Heart right ventricle (tissue), 16 donors: ENCODE measurements around the gene NMNAT1. TPM values are rescaled to one million over a fixed set of nuclear protein-coding genes. Genes with fewer than 3 reads are reported as not detected.

Experiments used
- ATAC-seq, 8 donors: fragments of 200-7000 bp; cut with Tn5 transposase; one replicate each; pipeline ENCODE4 v1.9.1; 2020; ENCODE audit warnings: mild to moderate bottlenecking in 8 of 8, moderate library complexity in 8 of 8, moderate number of reproducible peaks in 1 of 8
- DNase-seq, 2 donors: peaks; one replicate each; pipeline ENCODE4 v3.0.0-alpha.2; 2020
- H3K27ac ChIP-seq, 10 donors: fragments of 200-600 bp; sonication (generic) in 2 of 10; one replicate each; pipeline versions ENCODE4 v1.5.0 to v1.8.0; 2020 to 2022; ENCODE audit warnings: mild to moderate bottlenecking in 3 of 10
- H3K27me3 ChIP-seq, 7 donors: fragments of 200-600 bp; one replicate each; pipeline ENCODE4 v1.8.0; 2021 to 2022; ENCODE audit warnings: mild to moderate bottlenecking in 2 of 7
- H3K36me3 ChIP-seq, 9 donors: fragments of 200-600 bp; sonication (generic) in 1 of 9; one replicate each; pipeline versions ENCODE4 v1.5.0 to v1.8.0; 2020 to 2022; ENCODE audit warnings: mild to moderate bottlenecking in 2 of 9
- H3K4me1 ChIP-seq, 9 donors: fragments of 200-600 bp; sonication (generic) in 1 of 9; one replicate each; pipeline versions ENCODE4 v1.5.0 to v1.8.0; 2020 to 2022; ENCODE audit warnings: mild to moderate bottlenecking in 4 of 9
- H3K4me3 ChIP-seq, 10 donors: fragments of 200-600 bp; sonication (generic) in 2 of 10; one replicate each; pipeline versions ENCODE4 v1.5.0 to v1.8.0; 2020 to 2022; ENCODE audit warnings: mild to moderate bottlenecking in 7 of 10, moderate library complexity in 2 of 10
- H3K9me3 ChIP-seq, 11 donors: fragments of 200-600 bp in 10 of 11; sonication (generic) in 2 of 11; one replicate each; pipeline versions ENCODE4 v1.5.0 to v1.8.0; 2013 to 2022; ENCODE audit warnings: mild to moderate bottlenecking in 2 of 11, control low read depth in 1 of 11, moderate library complexity in 1 of 11
- WGBS, 2 donors: extraction: QIAGEN DNeasy Blood & Tissue Kit; methylation state at CpG; one replicate each; pipeline ENCODE4 v1.1.7; 2013; ENCODE audit warnings: inconsistent platforms in 1 of 2; 5-methylcytosine and 5-hydroxymethylcytosine counted together
- intact Hi-C, 10 donors: fragments of 100-400 bp; cut with DNase I; formaldehyde crosslinking; loops; one replicate each; pipeline versions ENCODE4 v1.11.1 to v1.14.2; 2022
- polyA plus RNA-seq, 2 donors: library from polyadenylated mRNA; stranded (reverse); fragments of 200-250 nt; gene quantifications; one replicate each; pipeline ENCODE4 v1.2.3, GENCODE V29; 2013
- total RNA-seq, 10 donors: library from RNA; stranded (reverse); fragmentation: NEBNext Ultra II Directional in 3 of 10; extraction: Animal tissue kit (Norgen Biotek cat#: 25700) in 3 of 10; gene quantifications; one replicate each; pipeline versions ENCODE4 v1.2.1 to v1.2.4, GENCODE V29; 2021 to 2023
- TF ChIP-seq, protein P1 (sequence below), 9 donors: fragments of 200-600 bp; sonication (generic) in 2 of 9; IDR thresholded peaks; one replicate each; pipeline versions ENCODE4 v1.5.0 to v1.8.0; 2021 to 2022; ENCODE audit warnings: antibody characterized with exemption in 9 of 9, mild to moderate bottlenecking in 5 of 9, moderate library complexity in 1 of 9
- donor health status: Arrhythmogenic right ventricular cardiomyopathy.
- donor health status: ischemic (EF 13 %, LVEDD 7.1; RV severe dilation, severe dysfunction).
- donor health status: healthy with polysubstance abuse.
- donor health status: DM: no; HTN: yes; CAD: no.
- donor health status: DM: no; HTN: no; CAD: no.
- donor health status: ischemic (EF 25% LVEDD 6.9; RV normal size, moderate dysfunction).
- donor health status: ischemic (EF 25% LVEDD 5.7; RV mildly dilated, moderate dysfunction).
- donor health status: healthy.
- donor health status: DM: yes; HTN: yes; CAD: no.
- donor health status: Ischemic cardiomyopathy.
- donor health status: ischemic (EF 35%, LVEDD 5.7; RV mildly dilated, moderate dysfunction).
- donor health status: nonischemic (EF 11% LVEDD 7.7; RV severe dilation, severe dysfunction).
- donor health status: DM: yes; HTN: yes; CAD: no.
- donor health status: PGD.
- donor health status: ischemic (EF 29% LVEDD 5.4; RV normal size, mild dysfunction).
- donor health status: nonischemic (EF 23%, LVEDD 6.1; RV moderate dilation, normal function).

Gene NMNAT1
- total and polyA plus RNA-seq, 12 donors, result 9.6 to 23.7 (median 20.2) TPM

DNA sequence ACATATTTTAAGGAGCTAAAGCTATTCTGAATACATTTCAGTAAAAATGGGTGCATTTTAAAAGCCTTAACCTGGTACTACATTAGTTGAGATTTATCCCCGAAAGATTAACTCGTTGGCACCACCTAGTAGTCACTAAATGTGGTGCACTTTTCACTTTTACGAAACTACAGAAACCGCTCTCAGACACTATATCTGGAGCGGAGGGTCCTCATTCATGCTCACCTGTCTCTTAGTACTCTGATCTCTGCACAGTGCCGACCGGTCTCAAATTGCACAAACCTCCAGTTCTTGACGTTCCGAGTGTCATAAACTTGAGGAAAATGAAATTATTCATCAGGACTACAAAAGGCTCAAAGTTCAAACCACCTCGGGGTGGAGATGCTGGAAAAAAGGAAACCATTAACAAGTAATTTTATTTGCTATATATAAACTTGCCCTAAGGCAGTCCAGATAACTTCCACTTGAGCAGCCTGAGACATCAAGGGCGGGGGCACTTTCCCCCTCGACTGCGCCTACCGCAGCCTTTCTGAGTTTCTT lies 806 bp upstream of the NMNAT1 start:
- Histone ChIP-seq H3K27ac (peak overlapping the region; percentile 33 to 97 (median 92)), H3K9me3 (no peaks in the 10 kb centered on the region), H3K4me1 (peaks cover 4 to 32% (median 18%) of the 10 kb centered on the region in 9 donors), H3K4me3 (peak overlapping the region; percentile 68 to 93 (median 78)), H3K36me3 (peaks cover 0 to 47% (median 7%) of the 10 kb centered on the region in 9 donors), H3K27me3 (no peaks in the 10 kb centered on the region)
- intact Hi-C loops, result loop anchor here in 6 of 10 donors (2.0 to 10.0 kb wide), 6 partner anchors 65 to 392 kb away; partner anchors contain the start of gene UBE4B (in 2 of the 6)
- DNase-seq, result no peak
- TF ChIP-seq, protein P1, sequence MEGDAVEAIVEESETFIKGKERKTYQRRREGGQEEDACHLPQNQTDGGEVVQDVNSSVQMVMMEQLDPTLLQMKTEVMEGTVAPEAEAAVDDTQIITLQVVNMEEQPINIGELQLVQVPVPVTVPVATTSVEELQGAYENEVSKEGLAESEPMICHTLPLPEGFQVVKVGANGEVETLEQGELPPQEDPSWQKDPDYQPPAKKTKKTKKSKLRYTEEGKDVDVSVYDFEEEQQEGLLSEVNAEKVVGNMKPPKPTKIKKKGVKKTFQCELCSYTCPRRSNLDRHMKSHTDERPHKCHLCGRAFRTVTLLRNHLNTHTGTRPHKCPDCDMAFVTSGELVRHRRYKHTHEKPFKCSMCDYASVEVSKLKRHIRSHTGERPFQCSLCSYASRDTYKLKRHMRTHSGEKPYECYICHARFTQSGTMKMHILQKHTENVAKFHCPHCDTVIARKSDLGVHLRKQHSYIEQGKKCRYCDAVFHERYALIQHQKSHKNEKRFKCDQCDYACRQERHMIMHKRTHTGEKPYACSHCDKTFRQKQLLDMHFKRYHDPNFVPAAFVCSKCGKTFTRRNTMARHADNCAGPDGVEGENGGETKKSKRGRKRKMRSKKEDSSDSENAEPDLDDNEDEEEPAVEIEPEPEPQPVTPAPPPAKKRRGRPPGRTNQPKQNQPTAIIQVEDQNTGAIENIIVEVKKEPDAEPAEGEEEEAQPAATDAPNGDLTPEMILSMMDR (IDR thresholded peaks at IDR 0.05), result peak in 7 of 9 donors; percentile 34 to 60 (median 44)
- peak in 7 of 8 donors; percentile 5 to 58 (median 23) for ATAC-seq
- WGBS, 2 donors, result 0 to 1% methylated on average over 14 of the region's 14 CpGs

DNA sequence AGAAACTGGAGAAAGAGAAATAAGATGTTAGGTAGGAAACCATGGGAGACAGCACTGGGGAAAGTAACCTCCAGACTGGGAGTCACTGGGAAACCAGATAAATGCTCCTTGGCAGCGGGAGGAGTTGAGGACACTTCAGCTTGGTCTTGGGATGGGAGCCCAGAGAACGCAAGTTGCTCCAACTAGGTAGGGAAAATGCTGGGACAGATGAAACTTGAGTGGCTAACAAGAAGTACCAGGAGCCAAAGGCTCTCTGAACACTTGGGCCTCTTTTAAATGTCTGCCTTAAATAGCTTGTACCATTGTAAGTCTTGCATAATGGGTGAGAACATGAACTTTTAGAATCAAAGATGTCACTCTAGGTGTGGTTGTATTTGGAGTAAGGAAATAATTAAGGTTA lies 3.0 kb downstream of the NMNAT1 start:
- H3K27ac ChIP-seq, result no peak overlapping the region
- WGBS, 2 donors, result 96 to 98% methylated on average over 2 of the region's 2 CpGs

DNA sequence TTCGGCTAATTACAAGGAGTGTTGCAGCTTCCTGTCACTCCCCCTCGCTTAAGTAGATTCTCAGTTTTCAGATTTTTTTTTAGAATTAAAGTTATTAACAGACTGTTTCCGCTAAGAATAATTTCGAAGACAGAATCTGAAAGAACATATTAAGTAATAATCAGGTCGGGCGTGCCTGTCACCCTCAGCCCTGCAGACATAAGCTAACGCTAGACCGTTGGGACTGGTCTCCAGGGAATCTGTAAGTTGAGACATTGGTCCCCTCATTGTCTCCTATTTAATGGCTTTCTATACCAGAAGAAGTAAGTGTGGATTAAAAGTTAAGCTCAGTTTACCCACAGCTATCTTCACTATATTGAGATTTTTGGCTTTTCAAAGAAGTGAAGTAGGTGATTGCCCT lies 14.5 kb downstream of the NMNAT1 start:
- no peak for DNase-seq
- TF ChIP-seq, protein P1 (IDR thresholded peaks at IDR 0.05), result no peak
- H3K36me3 ChIP-seq, result peaks cover 0 to 12% (median 0%) of the 10 kb centered on the region in 9 donors
- 67 to 75% methylated on average over 8 of the region's 8 CpGs for WGBS, 2 donors
- ATAC-seq, result no peak
- no peak overlapping the region for H3K27ac ChIP-seq
- H3K4me1 ChIP-seq, result peaks cover 0 to 5% (median 0%) of the 10 kb centered on the region in 9 donors
- intact Hi-C loops, result loop anchor here in 1 of 10 donors (5.0 kb wide), 1 partner anchor 35 kb away; no protein-coding TSS in a partner anchor
- H3K4me3 ChIP-seq, result no peak overlapping the region
- no peaks in the 10 kb centered on the region for H3K9me3 ChIP-seq
- H3K27me3 ChIP-seq, result no peaks in the 10 kb centered on the region

More for the DNA sequence above, 3.0 kb downstream of the NMNAT1 start:
- DNase-seq, result no peak
- TF ChIP-seq, protein P1 (IDR thresholded peaks at IDR 0.05), result no peak
- Histone ChIP-seq H3K4me1 (peaks cover 5 to 42% (median 30%) of the 10 kb centered on the region in 9 donors), H3K27me3 (no peaks in the 10 kb centered on the region), H3K9me3 (no peaks in the 10 kb centered on the region), H3K4me3 (no peak overlapping the region), H3K36me3 (peaks cover 0 to 26% (median 0%) of the 10 kb centered on the region in 9 donors)
- ATAC-seq, result no peak
- intact Hi-C loops, result loop anchor here in 3 of 10 donors (10.0 kb wide), 3 partner anchors 72 to 388 kb away; no protein-coding TSS in a partner anchor

DNA sequence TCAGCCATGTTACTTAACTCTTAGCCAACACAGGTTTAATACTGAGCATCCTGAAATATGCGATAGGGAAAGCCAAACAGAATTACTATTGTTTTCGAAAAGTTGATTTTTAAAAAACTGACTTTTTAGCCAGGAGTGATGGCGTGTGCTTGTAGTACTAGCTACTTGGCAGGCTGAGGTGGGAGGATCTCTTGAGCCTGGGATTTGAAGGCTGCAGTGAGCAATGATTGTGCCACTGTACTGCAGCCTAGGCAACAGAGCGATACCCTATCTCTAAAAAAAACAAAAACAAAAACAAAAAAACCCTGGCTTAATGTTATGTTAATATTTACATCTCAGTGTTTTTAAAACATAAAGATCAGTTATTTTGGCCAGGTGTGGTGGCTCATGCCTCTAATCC lies 16.7 kb downstream of the NMNAT1 start:
- Histone ChIP-seq H3K36me3 (peaks cover 0 to 13% (median 0%) of the 10 kb centered on the region in 9 donors), H3K4me3 (no peak overlapping the region), H3K9me3 (no peaks in the 10 kb centered on the region), H3K27me3 (no peaks in the 10 kb centered on the region), H3K4me1 (peaks cover 0 to 5% (median 0%) of the 10 kb centered on the region in 9 donors), H3K27ac (no peak overlapping the region)
- DNase-seq (no peak), ATAC-seq (no peak)
- 78 to 90% methylated on average over 4 of the region's 4 CpGs for WGBS, 2 donors
- TF ChIP-seq, protein P1 (IDR thresholded peaks at IDR 0.05), result no peak
- intact Hi-C loops, result loop anchor here in 1 of 10 donors (5.0 kb wide), 1 partner anchor 37 kb away; the partner anchor contains the start of gene RBP7
